GM13976 (cell line): ENCODE data around the gene TMEM107.

Experiments
- DNase-seq: peaks from one replicate; pipeline ENCODE4 v3.0.0; 2012; ENCODE audit warnings: low spot score
- CTCF ChIP-seq: IDR thresholded peaks from 2 replicates; pipeline ENCODE4 v1.5.1; 2012; ENCODE audit warnings: borderline replicate concordance, mild to moderate bottlenecking; ENCODE audit not compliant: insufficient read depth; ENCODE audit errors: extremely low read depth, missing control alignments, control extremely low read depth
- in situ Hi-C: fragments of 300-500 bp; cut with MboI; formaldehyde crosslinking; loops from one replicate; pipeline ENCODE4 v1.12.0; 2022; ENCODE audit warnings: low sequenced_read_pairs, mixed read lengths, inconsistent platforms; ENCODE audit not compliant: unreplicated experiment

The TMEM107 gene

GRCh38 chr17:8140065-8141029 lies 35.8 kb downstream of the TMEM107 start:
- in situ Hi-C loops = no loop called here
- no peak for DNase-seq

GRCh38 chr17:8138672-8139371 lies 37.4 kb downstream of the TMEM107 start:
- peak; percentile 91 for DNase-seq
- peak; percentile 77 for TF ChIP-seq CTCF
- in situ Hi-C loops = no loop called here

More at GRCh38 chr17:8140065-8141029, 35.8 kb downstream of the TMEM107 start:
- no peak for TF ChIP-seq CTCF

GRCh38 chr17:8138374-8138671 lies 37.9 kb downstream of the TMEM107 start:
- no peak for TF ChIP-seq CTCF
- in situ Hi-C loops = no loop called here
- DNase-seq = no peak

GRCh38 chr17:8137645-8138373 lies 38.4 kb downstream of the TMEM107 start:
- TF ChIP-seq CTCF = no peak
- in situ Hi-C loops = no loop called here
- no peak for DNase-seq

GRCh38 chr17:8133941-8134340 lies 42.2 kb downstream of the TMEM107 start:
- in situ Hi-C loops = no loop called here
- DNase-seq = no peak
- no peak for TF ChIP-seq CTCF

GRCh38 chr17:8133399-8133798 lies 42.8 kb downstream of the TMEM107 start:
- DNase-seq = no peak
- in situ Hi-C loops = no loop called here
- TF ChIP-seq CTCF = no peak
